Thoracic aorta (tissue), 2 donors: ENCODE measurements around the gene PDS5A. TPM values are rescaled to one million over a fixed set of nuclear protein-coding genes. Genes with fewer than 3 reads are reported as not detected.
"Not testable (repeated sequence)": the region's sequence is repeated elsewhere in the genome, so short reads cannot be mapped to it uniquely, and the experiment has no call there.

Source experiments
- ATAC-seq: fragments of 150-250 bp; one replicate; pipeline ENCODE4 v1.8.0; 2017; ENCODE audit warnings: low read depth; ENCODE audit not compliant: insufficient number of reproducible peaks, low FRiP score
- DNase-seq: peaks from one replicate; pipeline ENCODE4 v3.0.0-alpha.2; 2020; ENCODE audit warnings: low spot score
- H3K27ac ChIP-seq, 2 donors: fragments of 200-600 bp; sonication (generic); 1 replicate in 1 of 2; 2 replicates in 1 of 2; pipeline ENCODE4 v1.5.1; 2016; ENCODE audit warnings: mild to moderate bottlenecking in 2 of 2, moderate library complexity in 2 of 2
- H3K27me3 ChIP-seq: fragments of 200-600 bp; sonication (generic); replicated peaks from 2 replicates; pipeline ENCODE4 v1.6.0; 2016; ENCODE audit warnings: mild to moderate bottlenecking; ENCODE audit not compliant: insufficient read depth
- H3K36me3 ChIP-seq: fragments of 200-600 bp; sonication (generic); one replicate; pipeline ENCODE4 v1.5.1; 2016
- H3K4me1 ChIP-seq, 2 donors: fragments of 200-600 bp; sonication (generic); 1 replicate in 1 of 2; 2 replicates in 1 of 2; pipeline versions ENCODE4 v1.5.1 to v1.6.0; 2016; ENCODE audit warnings: low read depth in 2 of 2, mild to moderate bottlenecking in 1 of 2; ENCODE audit not compliant: control insufficient read depth in 1 of 2
- H3K4me3 ChIP-seq: fragments of 200-600 bp; sonication (generic); 2 replicates; pipeline ENCODE4 v1.5.1; 2016; ENCODE audit warnings: mild to moderate bottlenecking
- H3K9me3 ChIP-seq: fragments of 200-600 bp; sonication (generic); 2 replicates; pipeline ENCODE4 v1.5.1; 2016
- total RNA-seq, 2 donors: library from RNA; depleted of rRNA; stranded (reverse); fragments of >200 nt; gene quantifications; one replicate each; pipeline versions ENCODE4 v1.1.0 to v1.2.3, GENCODE V29; 2016
- TF ChIP-seq, protein P1 (sequence below): fragments of 200-600 bp; sonication (generic); IDR thresholded peaks from one replicate; pipeline ENCODE4 v1.5.1; 2019; ENCODE audit warnings: antibody characterized with exemption

The PDS5A gene
- total RNA-seq, 2 donors from 2014 or later: 56.3 to 72.4 TPM

DNA sequence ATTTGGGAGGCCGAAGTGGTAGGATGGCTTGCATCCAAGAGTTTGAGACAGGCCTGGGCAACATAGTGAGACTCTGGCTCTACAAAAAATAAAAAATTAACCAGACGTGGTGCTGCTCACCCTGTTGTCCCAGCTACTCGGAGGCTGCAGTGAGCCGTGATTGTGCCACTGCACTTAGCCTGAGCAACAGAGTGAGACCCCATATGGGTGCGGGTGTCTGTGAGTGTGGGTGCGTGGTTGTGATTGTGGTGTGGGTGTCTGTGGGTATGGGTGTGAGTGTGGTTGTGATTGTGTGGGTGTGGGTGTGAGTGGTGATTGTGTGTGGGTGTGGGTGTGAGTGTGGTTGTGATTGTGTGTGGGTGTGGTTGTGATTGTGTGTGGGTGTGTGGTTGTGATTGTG, 165.2 kb downstream of the PDS5A start:
- Histone ChIP-seq H3K27me3 (no peaks in the 10 kb centered on the region), H3K9me3 (no peaks in the 10 kb centered on the region), H3K4me1 (no peaks in the 10 kb centered on the region), H3K36me3 (no peaks in the 10 kb centered on the region), H3K27ac (no peak overlapping the region), H3K4me3 (no peak overlapping the region)
- TF ChIP-seq, protein P1, sequence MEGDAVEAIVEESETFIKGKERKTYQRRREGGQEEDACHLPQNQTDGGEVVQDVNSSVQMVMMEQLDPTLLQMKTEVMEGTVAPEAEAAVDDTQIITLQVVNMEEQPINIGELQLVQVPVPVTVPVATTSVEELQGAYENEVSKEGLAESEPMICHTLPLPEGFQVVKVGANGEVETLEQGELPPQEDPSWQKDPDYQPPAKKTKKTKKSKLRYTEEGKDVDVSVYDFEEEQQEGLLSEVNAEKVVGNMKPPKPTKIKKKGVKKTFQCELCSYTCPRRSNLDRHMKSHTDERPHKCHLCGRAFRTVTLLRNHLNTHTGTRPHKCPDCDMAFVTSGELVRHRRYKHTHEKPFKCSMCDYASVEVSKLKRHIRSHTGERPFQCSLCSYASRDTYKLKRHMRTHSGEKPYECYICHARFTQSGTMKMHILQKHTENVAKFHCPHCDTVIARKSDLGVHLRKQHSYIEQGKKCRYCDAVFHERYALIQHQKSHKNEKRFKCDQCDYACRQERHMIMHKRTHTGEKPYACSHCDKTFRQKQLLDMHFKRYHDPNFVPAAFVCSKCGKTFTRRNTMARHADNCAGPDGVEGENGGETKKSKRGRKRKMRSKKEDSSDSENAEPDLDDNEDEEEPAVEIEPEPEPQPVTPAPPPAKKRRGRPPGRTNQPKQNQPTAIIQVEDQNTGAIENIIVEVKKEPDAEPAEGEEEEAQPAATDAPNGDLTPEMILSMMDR: no peak
- DNase-seq: no peak
- ATAC-seq: no peak

DNA sequence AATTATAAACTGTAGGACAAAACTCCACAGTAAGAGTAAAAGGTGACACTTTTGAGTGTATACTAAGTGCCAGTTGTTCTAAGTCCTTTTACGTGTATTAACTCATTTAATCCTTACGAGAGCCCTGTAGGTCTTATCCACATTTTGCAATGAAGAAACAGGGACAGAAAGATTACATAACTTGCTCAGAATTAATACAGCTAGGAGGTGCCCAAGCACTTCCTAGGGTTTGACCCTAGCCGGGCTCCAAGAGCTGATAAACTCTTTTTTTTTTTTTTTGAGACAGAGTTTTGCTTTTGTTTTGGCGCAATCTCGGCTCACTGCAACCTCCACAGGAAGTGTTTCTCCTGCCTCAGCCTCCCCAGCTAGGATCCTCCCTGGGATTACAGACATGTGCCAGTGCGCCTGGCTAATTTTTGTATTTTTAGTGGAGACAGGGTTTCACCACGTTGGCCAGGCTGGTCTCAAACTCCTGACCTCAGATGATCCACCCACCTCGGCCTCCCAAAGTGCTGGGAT, 169.4 kb downstream of the PDS5A start:
- H3K27me3 ChIP-seq: no peaks in the 10 kb centered on the region
- TF ChIP-seq, protein P1: no peak
- no peaks in the 10 kb centered on the region for H3K9me3 ChIP-seq
- no peaks in the 10 kb centered on the region for H3K36me3 ChIP-seq
- no peak overlapping the region for H3K4me3 ChIP-seq
- no peak for DNase-seq
- no peak for ATAC-seq
- H3K4me1 ChIP-seq: no peaks in the 10 kb centered on the region
- H3K27ac ChIP-seq: no peak overlapping the region

DNA sequence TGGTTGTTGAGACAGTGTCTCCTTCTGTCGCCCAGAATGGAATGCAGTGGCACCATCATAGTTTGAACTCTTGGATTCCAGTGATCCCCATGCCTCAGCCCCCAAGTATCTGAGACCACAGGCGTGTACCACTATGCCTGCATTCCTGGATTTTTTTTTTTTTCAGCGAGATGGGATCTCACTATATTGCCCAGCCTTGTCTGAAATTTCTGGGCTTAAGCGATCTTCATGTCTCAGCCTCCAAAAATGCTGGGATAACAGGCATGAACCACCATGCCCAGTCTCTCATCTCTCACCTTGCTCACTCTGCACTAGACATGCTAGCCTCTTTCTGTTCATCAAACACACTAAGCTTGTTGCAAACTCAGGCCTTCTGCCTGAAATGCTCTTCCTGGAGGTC, 175.7 kb downstream of the PDS5A start:
- no peak overlapping the region for H3K4me3 ChIP-seq
- ATAC-seq: no peak
- no peaks in the 10 kb centered on the region for H3K36me3 ChIP-seq
- H3K27me3 ChIP-seq: no peaks in the 10 kb centered on the region
- no peaks in the 10 kb centered on the region for H3K9me3 ChIP-seq
- no peak for DNase-seq
- TF ChIP-seq, protein P1: no peak
- H3K4me1 ChIP-seq: no peaks in the 10 kb centered on the region
- H3K27ac ChIP-seq: no peak overlapping the region

DNA sequence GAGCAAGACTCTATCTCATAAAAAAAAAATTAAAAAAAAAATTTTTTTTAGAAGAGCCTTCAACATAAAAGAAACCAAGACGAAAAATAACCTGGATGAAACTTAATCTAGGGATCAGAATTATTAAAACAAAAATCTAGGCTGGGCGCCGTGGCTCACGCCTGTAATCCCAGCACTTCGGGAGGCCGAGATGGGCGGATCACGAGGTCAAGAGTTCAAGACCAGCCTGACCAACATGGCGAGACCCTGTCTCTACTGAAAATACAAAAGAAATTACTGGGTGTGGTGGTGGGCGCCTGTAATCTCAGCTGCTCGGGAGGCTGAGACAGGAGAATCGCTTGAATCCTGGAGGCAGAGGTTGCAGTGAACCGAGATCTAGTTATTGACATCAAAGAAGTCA, 184.7 kb downstream of the PDS5A start:
- DNase-seq, H3K36me3 ChIP-seq, ATAC-seq, H3K9me3 ChIP-seq, H3K4me1 ChIP-seq, H3K27me3 ChIP-seq, H3K4me3 ChIP-seq, H3K27ac ChIP-seq: not testable (repeated sequence)

DNA sequence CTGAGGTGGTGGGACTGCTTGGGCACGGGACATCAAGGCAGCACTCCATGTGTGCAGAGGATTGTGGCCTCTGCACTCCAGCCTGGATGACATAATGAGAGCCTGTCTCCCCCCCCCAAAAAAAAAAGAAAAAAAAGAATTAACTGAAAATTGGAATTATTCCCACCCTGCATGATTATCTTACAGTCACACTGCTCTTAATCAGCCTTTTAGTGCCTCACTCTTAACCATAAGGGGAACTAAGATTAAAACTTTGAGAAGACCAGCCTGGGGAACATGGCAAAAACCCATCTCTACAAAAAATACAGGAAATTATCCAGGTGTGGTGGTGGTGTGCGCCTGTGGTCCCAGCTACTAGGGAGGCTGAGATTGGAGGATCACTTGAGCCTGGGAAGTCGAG, 185.2 kb downstream of the PDS5A start:
- ATAC-seq: no peak
- TF ChIP-seq, protein P1: no peak

DNA sequence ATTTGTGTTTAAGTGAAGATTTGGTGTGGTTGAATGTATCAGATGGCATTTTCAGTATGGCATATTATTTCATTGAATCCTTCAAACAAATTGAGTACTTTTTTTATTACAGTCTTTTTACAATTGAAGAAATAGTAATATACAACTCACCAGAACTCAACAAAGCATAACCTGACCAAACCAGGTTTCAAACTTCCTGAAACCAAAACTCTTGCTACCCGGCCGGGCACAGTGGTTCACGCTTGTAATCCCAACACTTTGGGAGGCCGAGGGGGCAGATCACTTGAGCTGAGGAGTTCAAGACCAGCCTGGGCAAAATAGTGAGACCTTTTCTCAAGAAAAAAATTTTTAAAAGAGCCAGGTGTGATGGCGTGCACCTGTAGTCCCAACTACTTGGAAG, 185.6 kb downstream of the PDS5A start:
- DNase-seq (no peak), ATAC-seq (no peak)
- Histone ChIP-seq H3K27me3 (no peaks in the 10 kb centered on the region), H3K36me3 (no peaks in the 10 kb centered on the region), H3K9me3 (no peaks in the 10 kb centered on the region), H3K4me3 (no peak overlapping the region), H3K4me1 (no peaks in the 10 kb centered on the region), H3K27ac (no peak overlapping the region)
- TF ChIP-seq, protein P1: no peak

More for the DNA sequence above, 185.2 kb downstream of the PDS5A start:
- Histone ChIP-seq H3K4me3 (no peak overlapping the region), H3K27me3 (no peaks in the 10 kb centered on the region), H3K27ac (no peak overlapping the region), H3K4me1 (no peaks in the 10 kb centered on the region), H3K36me3 (no peaks in the 10 kb centered on the region), H3K9me3 (no peaks in the 10 kb centered on the region)
- no peak for DNase-seq
